Immature natural killer cell (primary cell): ENCODE measurements around the gene DNAL1. TPM values are rescaled to one million over a fixed set of nuclear protein-coding genes. Genes with fewer than 3 reads are reported as not detected.

Experiments
- DNase-seq, 3 donors: peaks; one replicate each; pipeline ENCODE4 v3.0.0; 2022; ENCODE audit warnings: mixed read lengths in 1 of 3
- H3K27ac Mint-ChIP-seq, 6 donors: one replicate each; pipeline ENCODE4 v1.8.0; 2020; ENCODE audit warnings: mixed read lengths in 6 of 6, mild to moderate bottlenecking in 5 of 6, inconsistent platforms in 4 of 6, moderate library complexity in 3 of 6
- H3K27me3 Mint-ChIP-seq, 3 donors: one replicate each; pipeline ENCODE4 v1.8.0; 2020 to 2021; ENCODE audit warnings: low read depth in 3 of 3, mild to moderate bottlenecking in 3 of 3, mixed read lengths in 3 of 3, moderate library complexity in 3 of 3, inconsistent platforms in 1 of 3
- H3K36me3 Mint-ChIP-seq, 3 donors: one replicate each; pipeline ENCODE4 v1.8.0; 2020; ENCODE audit warnings: mixed read lengths in 3 of 3, inconsistent platforms in 2 of 3, mild to moderate bottlenecking in 2 of 3
- H3K4me1 Mint-ChIP-seq, 2 donors: one replicate each; pipeline ENCODE4 v1.8.0; 2020; ENCODE audit warnings: inconsistent platforms in 2 of 2, mild to moderate bottlenecking in 2 of 2, mixed read lengths in 2 of 2, moderate library complexity in 1 of 2
- H3K4me3 Mint-ChIP-seq, 5 donors: one replicate each; pipeline ENCODE4 v1.8.0; 2020; ENCODE audit warnings: mild to moderate bottlenecking in 5 of 5, mixed read lengths in 5 of 5, inconsistent platforms in 3 of 5, moderate library complexity in 3 of 5
- H3K9me3 Mint-ChIP-seq, 6 donors: one replicate each; pipeline ENCODE4 v1.8.0; 2020; ENCODE audit warnings: mild to moderate bottlenecking in 6 of 6, mixed read lengths in 6 of 6, inconsistent platforms in 4 of 6, moderate library complexity in 3 of 6
- polyA plus RNA-seq, 3 donors: library from polyadenylated mRNA; unstranded; fragments of 300-500 nt; fragmentation: Illumina TruSeq; gene quantifications; one replicate each; pipeline ENCODE4 v1.2.3, GENCODE V29; 2021

Gene DNAL1
- polyA plus RNA-seq, 3 donors from 2014 or later, result 3.5 to 7.7 (median 4.4) TPM

GRCh38 chr14:73717711-73718417 is 73.1 kb downstream of the DNAL1 start:
- H3K9me3 Mint-ChIP-seq, result no peaks in the 10 kb centered on the region
- peaks cover 10 to 13% of the 10 kb centered on the region in 2 donors for H3K4me1 Mint-ChIP-seq
- DNase-seq, result no peak
- H3K4me3 Mint-ChIP-seq, result no peak overlapping the region
- H3K36me3 Mint-ChIP-seq, result peaks cover 0 to 32% (median 13%) of the 10 kb centered on the region in 3 donors
- peak overlapping the region in 1 of 6 donors; percentile 25 for H3K27ac Mint-ChIP-seq
- H3K27me3 Mint-ChIP-seq, result peaks cover 11 to 22% (median 15%) of the 10 kb centered on the region in 3 donors

DNA sequence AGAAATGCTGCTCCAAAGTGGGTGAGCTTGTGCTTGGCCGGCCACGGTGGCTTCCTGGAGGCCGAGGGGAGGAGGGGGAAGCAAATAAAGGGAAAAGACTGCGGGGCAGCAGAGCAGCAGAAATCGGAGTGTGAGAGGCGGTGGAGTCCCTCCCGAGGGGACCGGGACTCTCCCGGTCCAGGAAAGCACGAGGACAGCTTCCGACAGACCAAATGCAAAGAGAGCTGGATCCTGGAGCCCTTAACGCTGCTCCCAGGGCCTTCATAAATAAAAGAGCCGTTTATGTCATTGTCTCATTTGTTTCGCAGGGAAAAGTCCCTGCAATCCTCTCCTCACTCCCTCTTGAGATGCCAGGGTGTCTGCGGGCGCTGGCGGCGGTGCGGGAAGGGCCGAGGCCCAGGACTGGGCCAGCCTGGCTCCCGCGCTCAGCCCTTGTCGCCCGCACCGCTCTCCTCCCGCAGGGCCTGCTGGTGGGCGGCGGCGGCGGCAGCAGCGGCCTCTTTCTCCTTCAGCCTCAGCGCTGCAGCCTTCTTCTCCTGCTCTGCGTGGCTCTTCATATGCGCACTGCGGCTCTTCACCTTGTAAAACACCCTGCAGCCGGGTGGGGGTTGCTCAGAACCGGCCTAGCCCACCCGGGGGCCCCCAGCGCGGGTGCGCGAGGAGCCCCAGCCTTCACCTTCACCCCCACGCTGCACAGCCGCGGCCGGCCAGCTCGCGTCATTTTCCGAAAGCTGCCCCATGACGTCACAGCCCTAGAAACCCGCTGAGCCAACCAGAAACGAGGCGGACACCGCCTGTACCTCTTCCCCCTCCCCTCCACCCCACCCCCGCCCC is 73.8 kb downstream of the DNAL1 start:
- Mint-ChIP-seq H3K4me3 (no peak overlapping the region), H3K4me1 (peaks cover 2 to 6% of the 10 kb centered on the region in 2 donors), H3K27me3 (peaks cover 7 to 15% (median 12%) of the 10 kb centered on the region in 3 donors), H3K27ac (no peak overlapping the region), H3K9me3 (no peaks in the 10 kb centered on the region), H3K36me3 (peaks cover 4 to 38% (median 17%) of the 10 kb centered on the region in 3 donors)
- DNase-seq, result no peak

GRCh38 chr14:73719361-73719760 is 74.6 kb downstream of the DNAL1 start:
- H3K27me3 Mint-ChIP-seq, result peaks cover 6 to 13% (median 11%) of the 10 kb centered on the region in 3 donors
- peaks cover 4 to 42% (median 22%) of the 10 kb centered on the region in 3 donors for H3K36me3 Mint-ChIP-seq
- H3K4me1 Mint-ChIP-seq, result peaks cover 0 to 5% of the 10 kb centered on the region in 2 donors
- H3K9me3 Mint-ChIP-seq, result no peaks in the 10 kb centered on the region
- H3K4me3 Mint-ChIP-seq, result no peak overlapping the region
- no peak for DNase-seq
- H3K27ac Mint-ChIP-seq, result peak overlapping the region in 2 of 6 donors; percentile 13 to 66

GRCh38 chr14:73719791-73720190 is 75.0 kb downstream of the DNAL1 start:
- Mint-ChIP-seq H3K4me1 (peaks cover 0 to 2% of the 10 kb centered on the region in 2 donors), H3K9me3 (no peaks in the 10 kb centered on the region), H3K27ac (peak overlapping the region in 1 of 6 donors; percentile 60), H3K27me3 (peaks cover 3 to 9% (median 7%) of the 10 kb centered on the region in 3 donors), H3K4me3 (no peak overlapping the region), H3K36me3 (peaks cover 4 to 42% (median 24%) of the 10 kb centered on the region in 3 donors)
- no peak for DNase-seq

DNA sequence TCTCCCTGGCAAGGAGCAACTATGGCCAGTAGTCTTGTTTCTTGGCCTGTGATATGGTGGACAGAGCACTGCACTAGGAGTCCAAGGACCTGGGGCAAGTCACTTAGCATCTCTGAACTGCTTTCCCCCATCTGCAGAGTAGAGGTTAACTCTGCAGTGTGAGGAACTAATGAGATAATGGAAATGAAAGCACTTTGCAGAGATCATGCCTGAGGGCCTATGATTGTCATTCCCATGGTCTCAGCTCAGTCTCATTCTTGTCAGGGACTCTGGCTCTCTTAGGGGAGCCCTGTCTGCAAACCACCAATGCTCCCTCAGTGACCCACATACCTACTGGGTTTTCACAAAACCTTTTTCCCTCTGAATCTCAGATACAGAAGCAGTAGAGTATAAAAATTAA is 75.8 kb downstream of the DNAL1 start:
- H3K36me3 Mint-ChIP-seq, result peaks cover 4 to 47% (median 26%) of the 10 kb centered on the region in 3 donors
- no peaks in the 10 kb centered on the region for H3K4me1 Mint-ChIP-seq
- H3K9me3 Mint-ChIP-seq, result no peaks in the 10 kb centered on the region
- H3K27me3 Mint-ChIP-seq, result peaks cover 3 to 7% (median 4%) of the 10 kb centered on the region in 3 donors
- no peak for DNase-seq
- peak overlapping the region in 1 of 6 donors; percentile 34 for H3K27ac Mint-ChIP-seq
- H3K4me3 Mint-ChIP-seq, result no peak overlapping the region

DNA sequence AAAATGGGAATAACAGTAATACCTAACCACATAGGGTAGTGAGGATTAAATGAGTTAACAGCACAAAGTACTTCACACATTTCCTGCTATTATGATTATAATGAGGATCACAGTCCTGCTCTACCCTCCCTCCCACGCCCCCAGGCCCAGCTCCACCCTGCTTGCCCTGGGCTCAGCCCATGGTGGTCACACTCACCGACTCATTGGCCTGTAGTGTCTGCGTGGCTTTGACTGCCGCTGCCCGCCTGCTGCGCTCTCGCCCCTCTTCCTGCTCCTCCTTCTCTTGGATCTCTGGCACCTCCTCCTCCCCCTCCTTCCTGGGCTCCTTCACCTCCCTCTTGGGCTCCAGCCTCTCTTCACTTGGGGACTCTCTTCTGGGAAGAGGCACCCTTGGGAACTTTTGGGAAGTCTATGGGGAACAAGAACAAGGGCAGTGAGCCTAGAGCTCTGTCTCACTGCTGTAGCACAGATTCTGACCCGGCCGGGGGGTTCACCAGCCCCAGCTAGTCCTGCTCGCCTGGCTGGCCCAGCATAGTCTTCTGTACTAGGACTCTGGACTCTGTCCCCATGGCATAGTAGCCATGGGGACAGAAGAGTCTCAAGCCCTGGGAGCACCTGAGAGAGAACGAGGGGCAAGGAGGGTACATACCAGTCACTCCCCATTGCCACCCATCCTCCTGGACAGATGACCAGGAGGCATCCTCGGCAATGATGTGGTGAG is 76.5 kb downstream of the DNAL1 start:
- H3K27ac Mint-ChIP-seq, result peak overlapping the region in 3 of 6 donors; percentile 21 to 35 (median 34)

DNA sequence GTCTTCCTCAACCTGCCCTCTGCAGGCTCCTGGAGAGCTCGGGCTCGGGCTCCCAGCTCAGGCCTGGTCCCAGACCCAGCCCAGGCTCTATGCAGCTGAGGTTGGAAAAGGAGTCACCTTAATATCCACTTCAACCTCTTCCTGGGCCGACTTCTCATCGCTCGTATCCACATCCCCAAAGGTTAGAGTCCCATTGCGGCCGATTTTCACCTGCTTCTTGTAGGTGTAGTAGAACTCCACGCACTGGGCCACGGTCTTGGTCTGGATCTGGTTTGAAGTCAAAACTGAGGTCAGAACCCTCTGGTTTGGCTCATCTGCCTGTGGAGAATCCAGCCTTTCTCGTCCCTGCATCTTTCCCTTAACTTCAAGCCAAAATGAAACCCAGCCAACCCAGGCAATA is 77.8 kb downstream of the DNAL1 start:
- Mint-ChIP-seq H3K27ac (no peak overlapping the region), H3K36me3 (peaks cover 4 to 44% (median 26%) of the 10 kb centered on the region in 3 donors), H3K9me3 (no peaks in the 10 kb centered on the region), H3K4me3 (no peak overlapping the region), H3K27me3 (peaks cover 0 to 7% (median 1%) of the 10 kb centered on the region in 3 donors), H3K4me1 (no peaks in the 10 kb centered on the region)
- DNase-seq, result no peak

More for the DNA sequence above, 76.5 kb downstream of the DNAL1 start:
- Mint-ChIP-seq H3K36me3 (peaks cover 4 to 44% (median 26%) of the 10 kb centered on the region in 3 donors), H3K4me1 (no peaks in the 10 kb centered on the region), H3K4me3 (no peak overlapping the region), H3K9me3 (no peaks in the 10 kb centered on the region), H3K27me3 (peaks cover 0 to 7% (median 1%) of the 10 kb centered on the region in 3 donors)
- DNase-seq, result no peak

GRCh38 chr14:73723406-73723796 is 78.6 kb downstream of the DNAL1 start:
- H3K36me3 Mint-ChIP-seq, result peaks cover 4 to 50% (median 26%) of the 10 kb centered on the region in 3 donors
- no peak for DNase-seq
- no peak overlapping the region for H3K4me3 Mint-ChIP-seq
- peak overlapping the region in 4 of 6 donors; percentile 29 to 85 (median 38) for H3K27ac Mint-ChIP-seq
- peaks cover 0 to 7% (median 0%) of the 10 kb centered on the region in 3 donors for H3K27me3 Mint-ChIP-seq
- peaks cover 2 to 3% of the 10 kb centered on the region in 2 donors for H3K4me1 Mint-ChIP-seq
- H3K9me3 Mint-ChIP-seq, result no peaks in the 10 kb centered on the region

DNA sequence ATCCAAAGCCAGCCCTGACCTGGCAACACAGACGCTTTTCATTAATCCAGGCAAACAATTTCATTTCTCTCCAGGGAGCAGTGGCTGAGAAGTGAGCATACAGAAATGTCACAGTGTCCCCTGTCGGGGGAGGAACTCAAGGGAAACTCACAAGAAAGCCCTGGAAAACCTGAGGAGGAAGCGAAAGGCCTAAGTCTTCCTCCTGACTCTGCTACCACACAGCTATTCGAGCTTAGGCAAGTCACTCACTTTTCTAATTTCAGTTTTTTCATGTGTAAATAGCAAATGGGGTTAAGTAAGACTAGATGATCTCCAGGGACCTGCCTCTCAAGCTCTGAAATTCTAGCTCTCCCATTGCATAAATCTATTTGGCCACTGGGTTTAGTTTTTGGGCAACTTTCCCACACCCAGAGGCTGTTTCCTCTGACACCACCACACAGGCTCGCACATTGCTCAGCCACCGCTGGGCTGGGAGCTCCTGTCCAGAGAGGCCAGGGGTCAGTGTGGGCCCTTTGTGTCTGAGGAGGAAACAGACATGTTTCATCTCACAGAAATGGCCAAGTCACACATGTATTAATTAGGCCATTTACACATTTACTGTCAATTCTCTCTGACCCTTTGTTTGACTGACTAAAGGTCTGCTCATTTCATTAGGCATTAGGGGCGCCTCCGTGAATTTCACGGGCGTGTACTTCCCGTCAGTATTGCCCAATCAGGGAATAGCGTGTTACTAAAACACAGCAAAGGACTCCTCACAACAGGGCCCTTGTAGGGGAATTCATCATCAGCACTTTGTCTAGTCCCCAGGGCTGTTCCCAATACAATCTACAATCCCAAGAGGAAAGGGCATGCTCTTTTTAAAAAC is 79.2 kb downstream of the DNAL1 start:
- no peak overlapping the region for H3K4me3 Mint-ChIP-seq
- peaks cover 8 to 9% of the 10 kb centered on the region in 2 donors for H3K4me1 Mint-ChIP-seq
- peaks cover 0 to 7% (median 0%) of the 10 kb centered on the region in 3 donors for H3K27me3 Mint-ChIP-seq
- peaks cover 4 to 56% (median 29%) of the 10 kb centered on the region in 3 donors for H3K36me3 Mint-ChIP-seq
- DNase-seq, result no peak
- H3K27ac Mint-ChIP-seq, result peak overlapping the region in 2 of 6 donors; percentile 29 to 85
- H3K9me3 Mint-ChIP-seq, result no peaks in the 10 kb centered on the region

GRCh38 chr14:73724696-73725095 is 79.9 kb downstream of the DNAL1 start:
- no peak overlapping the region for H3K4me3 Mint-ChIP-seq
- no peak for DNase-seq
- H3K4me1 Mint-ChIP-seq, result peaks cover 8 to 11% of the 10 kb centered on the region in 2 donors
- H3K27me3 Mint-ChIP-seq, result peaks cover 0 to 7% (median 0%) of the 10 kb centered on the region in 3 donors
- H3K36me3 Mint-ChIP-seq, result peaks cover 4 to 57% (median 30%) of the 10 kb centered on the region in 3 donors
- peak overlapping the region in 1 of 6 donors; percentile 34 for H3K27ac Mint-ChIP-seq
- no peaks in the 10 kb centered on the region for H3K9me3 Mint-ChIP-seq

- Mint-ChIP-seq H3K9me3 (no peaks in the 10 kb centered on the region), H3K4me3 (no peak overlapping the region), H3K36me3 (peaks cover 4 to 56% (median 32%) of the 10 kb centered on the region in 3 donors), H3K4me1 (peaks cover 8 to 11% of the 10 kb centered on the region in 2 donors), H3K27ac (peak overlapping the region in 3 of 6 donors; percentile 16 to 39 (median 34)), H3K27me3 (peaks cover 0 to 5% (median 0%) of the 10 kb centered on the region in 3 donors)
- DNase-seq, result no peak
Observed at GRCh38 chr14:73725116-73726024, 80.6 kb downstream of the DNAL1 start.
